HG03066 (cell line): ENCODE results near the gene EEF2K.
"Not testable (repeated sequence)": the region's sequence is repeated elsewhere in the genome, so short reads cannot be mapped to it uniquely, and the experiment has no call there.

Experiments
- ATAC-seq: cut with Tn5 transposase; IDR thresholded peaks from one replicate; pipeline ENCODE4 v1.9.1; 2021; ENCODE audit warnings: low read depth; ENCODE audit not compliant: unreplicated experiment

EEF2K gene

DNA sequence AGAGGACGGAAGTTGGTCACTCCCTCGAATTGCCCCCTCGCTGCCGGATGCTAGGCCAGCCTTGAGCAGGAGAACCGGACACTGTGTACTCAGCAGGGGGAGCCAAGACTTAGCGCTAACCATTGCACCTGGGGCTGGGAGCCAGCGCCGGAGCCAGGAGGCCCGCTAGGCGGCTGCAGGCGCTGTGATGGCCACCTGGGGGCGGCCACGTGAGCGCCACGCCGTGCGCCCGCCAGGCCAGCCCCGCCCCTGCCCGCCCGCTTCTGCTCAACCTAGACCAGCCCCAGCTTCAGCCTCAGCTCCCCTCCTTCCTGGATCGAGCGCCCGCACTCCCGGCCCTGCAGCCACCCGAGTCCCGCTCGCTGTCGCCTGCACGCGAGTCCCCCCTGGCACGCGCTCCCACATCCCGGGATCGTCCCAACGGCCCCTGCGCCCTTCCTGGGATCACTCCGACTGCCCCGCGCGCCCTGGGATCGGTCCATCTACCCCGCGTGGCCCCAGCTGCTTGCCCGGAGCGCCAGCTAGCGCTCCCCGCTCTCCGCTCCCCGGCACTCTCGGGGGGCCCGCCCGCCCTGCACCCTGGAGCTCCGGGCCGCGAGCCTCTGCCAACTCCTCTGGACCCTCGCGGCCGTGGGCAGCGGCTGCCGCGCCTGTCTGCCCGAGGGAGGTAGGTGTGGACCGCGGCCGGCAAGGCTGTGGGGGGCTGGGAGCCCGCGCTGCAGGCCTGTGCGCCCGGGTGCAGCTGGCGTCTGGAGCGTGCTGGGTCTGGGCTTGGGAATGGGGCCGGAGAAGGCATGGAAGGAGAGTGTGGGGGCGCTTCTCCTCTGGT lies at the start of gene EEF2K:
Gene EEF2K (plus strand): TSS at position 266 of the 829 bp plus-strand sequence. CDS start 19,452 bp downstream, outside the sequence.
- ATAC-seq, result peak; percentile 85

DNA sequence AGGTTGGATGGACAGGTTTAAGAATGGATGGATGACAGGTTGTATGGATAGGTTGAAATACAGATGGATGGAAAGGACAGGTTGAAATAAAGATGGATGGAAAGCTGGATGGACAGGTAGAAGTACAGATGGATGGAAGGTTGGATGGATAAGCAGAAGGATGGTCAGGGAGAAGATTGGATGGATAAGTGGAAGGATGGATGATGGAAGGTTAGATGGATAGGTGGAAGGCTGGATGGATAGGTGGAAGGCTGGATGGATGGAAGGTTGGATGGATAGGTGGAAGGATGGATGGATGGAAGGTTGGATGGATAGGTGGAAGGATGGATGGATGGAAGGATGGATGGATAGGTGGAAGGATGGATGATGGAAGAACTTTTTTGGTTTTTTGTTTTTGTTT lies 44.7 kb upstream of the EEF2K start:
- ATAC-seq, result no peak

GRCh38 chr16:22161999-22162655 lies 44.0 kb upstream of the EEF2K start, which contains the start of gene SDR42E2:
Gene SDR42E2 (plus strand): TSS chr16:22162506. CDS start chr16:22165583, 3,077 bp downstream.
- no peak for ATAC-seq

DNA sequence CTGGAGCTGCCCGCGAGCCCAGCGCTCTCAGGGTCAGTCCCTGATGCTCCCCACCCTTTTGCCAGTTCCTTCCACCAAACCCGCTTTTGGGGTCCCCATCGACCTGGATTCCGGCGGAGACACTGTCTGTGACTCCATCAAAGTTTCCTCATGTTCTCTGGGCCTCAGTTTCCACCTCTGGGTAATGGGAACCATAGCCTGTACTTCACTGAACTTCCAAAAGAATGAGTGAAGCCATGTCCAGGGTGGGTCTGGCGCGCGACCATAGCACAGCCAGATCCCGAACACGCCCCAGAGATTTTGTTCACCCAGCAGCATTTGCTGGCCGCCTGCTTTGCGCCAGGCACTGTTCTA lies 43.4 kb upstream of the EEF2K start:
- ATAC-seq, result no peak

- no peak for ATAC-seq
These were observed 42.3 kb upstream of the EEF2K start for GRCh38 chr16:22163806-22164205.

DNA sequence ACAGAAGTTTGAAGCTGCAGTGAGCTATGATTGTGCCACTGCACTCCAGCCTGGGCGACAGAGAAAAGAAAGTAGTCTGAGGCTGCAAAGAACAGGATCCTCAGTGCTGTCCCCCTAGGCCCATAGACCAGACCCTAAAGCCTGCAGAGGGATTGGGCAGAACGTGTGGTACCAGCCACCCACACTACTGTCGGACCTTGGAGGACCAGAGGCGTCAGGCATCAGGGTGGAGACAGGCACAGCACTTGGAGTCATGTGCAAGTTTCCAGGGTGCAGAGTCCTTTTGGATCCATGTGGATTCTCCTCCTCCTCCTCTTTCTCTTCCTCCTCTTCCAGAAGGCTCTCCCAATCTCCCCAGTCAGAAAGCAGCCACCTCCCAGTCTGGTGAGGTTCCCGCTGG lies 41.6 kb upstream of the EEF2K start:
- no peak for ATAC-seq

GRCh38 chr16:22165508-22166285 lies 40.4 kb upstream of the EEF2K start:
- ATAC-seq, result no peak

GRCh38 chr16:22171953-22172352 lies 34.1 kb upstream of the EEF2K start:
- ATAC-seq, result no peak

DNA sequence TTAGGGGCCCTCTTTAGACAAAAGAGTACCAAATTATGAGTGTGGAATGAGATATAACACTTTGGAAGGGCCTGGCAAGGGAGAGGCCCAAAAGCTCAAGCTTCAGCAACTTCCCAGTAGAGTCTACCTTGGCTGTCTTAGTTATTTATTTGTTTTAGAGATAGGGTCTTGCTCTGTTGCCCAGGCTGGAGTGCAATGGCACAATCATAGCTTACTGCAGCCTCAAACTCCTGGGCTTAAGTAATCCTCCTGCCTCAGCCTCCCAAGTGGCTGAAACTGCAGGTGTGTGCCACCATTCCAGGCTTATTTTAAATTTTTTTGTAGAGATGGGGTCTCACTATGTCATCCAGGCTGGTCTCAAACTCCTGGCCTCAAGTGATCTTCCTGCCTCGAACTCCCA lies 33.4 kb upstream of the EEF2K start:
- not testable (repeated sequence) for ATAC-seq

DNA sequence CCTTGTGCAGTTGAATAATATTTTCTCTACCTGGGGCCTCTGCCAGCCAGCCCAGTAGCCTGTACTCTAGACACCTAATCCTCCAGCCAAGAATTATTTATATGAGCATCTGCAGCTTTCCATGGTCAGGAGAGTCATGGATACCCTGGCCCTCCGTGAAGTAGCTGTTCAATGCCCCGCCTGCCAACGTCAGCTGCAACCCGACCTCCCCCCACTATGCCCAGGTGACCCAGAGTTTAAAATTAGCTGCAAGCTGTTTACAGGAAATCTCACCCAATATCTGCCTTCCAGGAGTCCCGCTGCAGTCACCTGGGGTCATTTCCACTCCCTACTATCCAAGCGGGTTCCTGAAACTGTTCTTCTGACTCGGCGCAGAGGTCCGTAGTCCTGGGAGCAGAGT lies 31.4 kb upstream of the EEF2K start:
- ATAC-seq, result no peak

GRCh38 chr16:22177968-22178930 lies 27.8 kb upstream of the EEF2K start:
- ATAC-seq, result no peak

- no peak for ATAC-seq
These were observed 24.7 kb upstream of the EEF2K start for GRCh38 chr16:22181426-22181825.

DNA sequence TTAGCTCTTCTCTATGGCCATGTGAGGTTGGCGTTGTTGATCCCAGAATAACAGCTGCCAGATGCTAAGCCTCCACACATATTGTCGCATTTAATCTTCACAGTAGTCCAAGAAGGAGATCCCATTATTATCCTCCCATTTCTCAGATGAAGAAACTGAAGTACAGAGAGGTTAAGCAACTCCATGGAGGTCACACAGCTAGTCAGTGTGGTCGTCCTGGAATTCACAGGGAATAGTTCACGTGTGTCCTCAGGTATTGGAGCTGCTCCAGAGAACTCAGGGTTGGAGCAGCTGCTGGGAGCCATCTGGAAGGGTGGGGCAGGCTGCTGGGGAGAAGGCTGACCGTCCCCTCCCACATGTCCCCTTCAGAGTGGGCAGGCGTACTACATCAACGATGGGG lies 24.2 kb upstream of the EEF2K start:
- ATAC-seq, result no peak

DNA sequence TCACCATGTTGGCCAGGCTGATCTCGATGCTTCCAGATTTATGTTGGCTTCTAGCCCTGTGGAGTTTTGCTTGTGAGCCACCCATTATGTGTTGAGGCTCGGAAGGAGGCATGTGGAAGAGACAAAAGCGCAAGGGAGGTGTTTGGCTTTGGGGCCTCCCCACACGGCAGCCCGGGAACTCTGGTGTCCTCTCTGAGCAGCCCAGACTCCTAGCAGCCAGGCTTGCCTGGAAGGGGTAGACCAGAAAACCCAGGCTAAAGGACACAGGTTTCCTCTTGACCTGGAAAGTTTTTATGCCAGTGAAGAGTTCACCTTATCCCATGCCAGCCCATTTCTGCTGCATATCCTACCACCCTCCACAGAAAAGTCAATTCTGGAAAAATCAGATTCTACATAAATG lies 22.7 kb upstream of the EEF2K start:
- no peak for ATAC-seq

- ATAC-seq, result no peak
These were observed 22.0 kb upstream of the EEF2K start for GRCh38 chr16:22183901-22184614.

DNA sequence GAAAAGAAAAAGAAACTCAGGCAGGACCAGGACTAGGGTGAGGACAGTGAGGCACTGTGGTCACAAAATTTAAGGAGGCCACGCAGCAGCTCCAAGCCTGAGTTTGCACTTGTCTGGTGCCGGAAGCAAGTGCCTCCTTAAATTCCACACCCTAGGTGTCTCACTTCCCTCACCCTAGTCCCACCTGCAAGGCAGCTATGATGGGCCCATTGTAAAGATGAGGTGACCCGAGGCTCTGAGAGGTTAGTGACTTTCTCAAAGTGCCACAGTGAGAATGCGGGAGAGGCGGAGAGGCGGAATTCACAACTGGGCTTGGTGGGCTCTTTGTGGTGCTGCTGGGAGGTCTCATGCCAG lies 21.5 kb upstream of the EEF2K start:
- ATAC-seq, result no peak

- ATAC-seq, result no peak
These were observed 19.6 kb upstream of the EEF2K start for GRCh38 chr16:22186517-22186916.

DNA sequence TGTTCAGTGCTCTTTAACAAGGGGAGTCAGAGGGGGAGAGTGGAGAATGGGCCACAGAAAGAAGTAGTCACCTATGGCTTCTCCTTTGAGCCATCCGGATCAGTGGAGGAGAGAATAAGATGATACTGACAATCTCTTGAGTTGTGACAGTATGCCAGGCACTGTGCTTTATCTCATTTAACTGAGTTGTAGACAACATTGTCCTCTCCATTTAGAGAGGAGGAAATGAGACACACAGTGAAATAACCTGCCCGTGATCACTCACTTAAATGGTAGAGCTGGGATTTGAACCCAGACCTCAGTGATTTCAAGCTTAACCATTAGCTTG lies 17.8 kb upstream of the EEF2K start:
- no peak for ATAC-seq

DNA sequence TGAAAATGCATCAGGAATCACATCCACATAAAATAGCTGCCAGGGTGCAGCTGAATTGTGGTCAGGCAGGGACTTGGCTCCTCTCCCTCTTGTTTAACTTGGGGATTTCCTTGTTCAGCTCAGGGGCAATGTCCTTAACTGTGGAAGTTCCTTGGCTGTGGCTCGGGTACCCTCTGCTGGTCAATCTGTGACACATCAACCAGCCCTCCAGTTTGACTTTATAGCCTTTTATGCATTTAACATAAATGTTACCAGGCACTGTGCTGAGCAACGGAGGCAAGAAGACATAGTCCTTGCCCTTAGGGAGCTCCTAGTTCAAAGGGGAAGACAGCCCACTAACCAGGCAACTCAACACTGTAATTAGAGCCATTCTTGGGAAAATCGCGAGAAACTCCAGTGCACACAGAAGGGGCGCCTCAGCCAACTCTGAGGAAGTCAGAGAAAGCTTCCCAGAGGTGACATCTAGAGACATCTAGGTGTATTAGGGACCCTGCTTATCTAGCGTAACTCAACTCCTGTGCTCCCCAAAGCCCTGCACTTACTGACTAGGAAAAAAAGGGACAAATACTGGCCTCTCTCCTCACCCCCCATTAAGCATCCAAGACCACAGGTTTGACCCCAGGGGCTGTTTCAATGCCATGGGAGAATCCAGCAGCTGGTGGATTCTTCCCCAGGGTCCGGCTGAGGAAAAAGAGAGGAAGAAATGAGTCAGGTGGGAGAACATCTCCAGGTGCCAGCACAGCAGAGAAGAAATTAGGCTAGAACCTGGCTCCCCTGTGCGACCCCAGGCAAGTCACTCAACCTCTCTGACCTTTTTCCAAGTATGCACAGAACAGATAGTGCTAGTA lies 17.3 kb upstream of the EEF2K start:
- no peak for ATAC-seq
